Left cardiac atrium (tissue), 4 donors: ENCODE measurements around the gene RPUSD4. TPM values are rescaled to one million over a fixed set of nuclear protein-coding genes. Genes with fewer than 3 reads are reported as not detected.

ENCODE experiments used
- ATAC-seq, 2 donors: fragments of 200-7000 bp; cut with Tn5 transposase; one replicate each; pipeline ENCODE4 v1.9.1; 2020; ENCODE audit warnings: mild to moderate bottlenecking in 2 of 2, moderate library complexity in 2 of 2
- DNase-seq: peaks from one replicate; pipeline ENCODE4 v3.0.0-alpha.2; 2020
- intact Hi-C, 2 donors: fragments of 100-400 bp; cut with DNase I; formaldehyde crosslinking; loops; one replicate each; pipeline versions ENCODE4 v1.14.1 to v1.15.1; 2022 to 2023
- total RNA-seq, 2 donors: library from RNA; stranded (reverse); fragmentation: NEBNext Ultra II Directional; extraction: Animal tissue kit (Norgen Biotek cat#: 25700); gene quantifications; one replicate each; pipeline ENCODE4 v1.2.1, GENCODE V29; 2021
- donor health status: DM: no; HTN: yes; CAD: no.
- donor health status: DM: no; HTN: yes; CAD: no; lungs with severe emphysema.
- donor health status: DM: yes; HTN: yes; CAD: no.
- donor health status: Dilated cardiomyopathy.

RPUSD4 gene
- total RNA-seq, 2 donors from 2014 or later, result 18.9 to 19.2 TPM

DNA sequence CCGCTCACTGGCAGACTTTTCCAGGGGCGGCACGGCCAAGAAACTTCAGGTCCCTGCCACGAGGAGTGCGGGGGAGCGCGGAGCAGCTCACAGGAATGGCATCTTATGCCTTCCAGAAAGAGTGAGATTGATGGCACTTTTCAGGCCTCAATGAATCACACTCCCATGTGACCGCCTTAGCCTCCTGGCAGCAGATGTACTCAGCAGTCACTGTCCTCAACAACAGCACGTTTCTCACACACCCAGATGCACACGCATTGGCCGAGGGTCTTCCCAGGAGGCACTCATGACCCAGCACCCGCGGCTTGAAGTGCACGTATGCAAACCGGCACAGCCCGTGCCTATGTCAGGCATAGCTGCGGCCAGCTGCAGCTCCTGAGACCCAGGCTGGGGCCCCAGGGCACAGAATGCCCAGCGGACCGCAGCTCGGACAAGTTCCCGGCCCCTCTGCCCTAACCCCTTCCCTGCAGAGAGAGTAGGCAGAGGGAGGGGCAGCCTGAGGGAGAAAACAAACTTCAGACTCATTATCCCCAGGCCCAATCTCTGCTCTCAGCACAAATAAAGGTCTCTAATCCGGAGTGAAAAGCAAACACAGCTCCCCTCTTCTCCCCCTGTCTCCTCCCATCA, 48.3 kb downstream of the RPUSD4 start:
- intact Hi-C loops, result no loop called here
- DNase-seq (no peak), ATAC-seq (peak in 1 of 2 donors; percentile 82)

DNA sequence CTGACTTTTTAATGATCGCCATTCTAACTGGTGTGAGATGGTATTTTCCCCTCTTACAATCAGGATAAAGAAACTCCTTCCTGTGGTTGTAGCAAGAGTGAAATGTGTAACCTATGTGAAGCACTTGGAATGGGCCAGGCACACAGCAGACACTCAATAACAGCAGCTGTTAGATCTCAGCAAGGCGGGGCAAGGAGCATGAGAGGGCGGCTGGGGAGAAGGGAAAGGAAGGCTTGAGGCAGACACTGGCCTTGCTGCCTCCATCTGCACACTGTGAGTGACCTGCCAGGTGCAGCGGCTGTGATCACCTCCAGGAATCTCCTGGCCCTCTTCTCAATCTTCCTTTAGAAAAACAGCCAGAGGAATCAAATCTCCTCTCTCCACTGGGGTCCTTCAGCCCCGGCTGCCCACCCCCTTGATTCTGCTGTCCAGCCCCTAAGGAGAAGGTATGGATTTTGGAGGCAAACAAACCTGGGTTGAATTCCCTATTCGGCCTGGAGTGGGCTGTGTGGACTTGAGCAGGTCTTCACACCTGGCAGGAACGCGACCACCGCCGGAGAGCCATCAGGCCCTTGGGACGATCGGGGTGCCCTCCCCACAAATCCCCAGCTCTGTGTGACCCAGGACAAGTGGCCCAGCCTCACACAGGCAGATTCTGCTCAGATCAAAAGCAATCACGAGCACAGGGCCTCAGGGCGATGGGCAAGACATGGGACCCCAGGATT, 49.0 kb downstream of the RPUSD4 start:
- DNase-seq (no peak), ATAC-seq (no peak)
- intact Hi-C loops, result no loop called here

DNA sequence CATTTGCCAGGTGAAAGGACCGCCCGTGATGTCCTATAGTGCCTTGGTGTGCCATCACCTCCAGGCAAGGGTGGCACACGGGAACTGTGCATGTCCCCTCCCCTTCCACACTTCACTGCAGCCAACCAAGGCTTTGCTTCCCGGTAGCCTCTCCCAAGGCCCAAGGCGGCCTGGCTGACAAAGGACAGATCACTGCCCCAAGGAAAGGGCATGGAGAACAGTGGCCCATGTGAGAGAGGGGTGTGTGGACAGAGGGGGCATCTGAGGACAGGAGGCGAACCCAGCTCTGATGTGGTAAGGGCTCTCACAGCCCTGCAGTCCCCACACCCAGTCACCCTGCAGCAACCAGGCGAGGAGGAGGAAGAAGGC, 50.4 kb downstream of the RPUSD4 start:
- DNase-seq, result no peak
- ATAC-seq, result no peak
- intact Hi-C loops, result no loop called here

DNA sequence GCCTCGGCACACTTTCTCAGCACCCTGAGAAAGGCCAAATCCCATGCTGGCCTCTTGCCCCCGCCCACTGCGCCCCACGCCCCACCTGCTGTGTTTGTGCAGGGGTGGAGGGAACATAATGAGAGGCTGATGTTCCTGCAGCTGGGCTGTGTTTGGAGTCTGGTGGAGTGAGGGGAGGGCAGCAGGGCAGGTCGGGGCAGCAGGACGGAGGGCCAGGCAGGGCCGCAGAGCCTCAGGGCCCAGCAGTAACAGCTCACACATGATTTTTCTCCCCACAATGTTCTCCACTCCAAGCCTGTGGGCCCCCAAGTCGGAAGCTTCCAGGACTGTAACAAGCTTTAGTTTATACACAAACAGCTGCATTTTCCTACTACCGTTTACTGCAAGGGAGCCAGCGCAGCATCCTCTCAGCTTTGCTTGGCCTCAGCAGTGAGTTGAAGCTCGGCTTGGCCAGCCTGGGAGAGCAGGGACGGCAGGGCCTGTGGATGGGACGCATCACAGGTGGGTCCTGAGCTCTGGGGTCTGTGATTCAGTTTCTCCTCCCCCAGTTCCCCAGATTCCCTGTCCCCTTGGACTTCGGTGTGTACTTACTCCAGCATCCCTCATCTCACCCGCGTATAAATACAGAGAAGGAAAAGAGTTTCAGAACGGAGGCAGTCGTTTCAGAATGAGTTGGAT, 51.0 kb downstream of the RPUSD4 start:
- DNase-seq (no peak), ATAC-seq (no peak)
- intact Hi-C loops, result no loop called here

DNA sequence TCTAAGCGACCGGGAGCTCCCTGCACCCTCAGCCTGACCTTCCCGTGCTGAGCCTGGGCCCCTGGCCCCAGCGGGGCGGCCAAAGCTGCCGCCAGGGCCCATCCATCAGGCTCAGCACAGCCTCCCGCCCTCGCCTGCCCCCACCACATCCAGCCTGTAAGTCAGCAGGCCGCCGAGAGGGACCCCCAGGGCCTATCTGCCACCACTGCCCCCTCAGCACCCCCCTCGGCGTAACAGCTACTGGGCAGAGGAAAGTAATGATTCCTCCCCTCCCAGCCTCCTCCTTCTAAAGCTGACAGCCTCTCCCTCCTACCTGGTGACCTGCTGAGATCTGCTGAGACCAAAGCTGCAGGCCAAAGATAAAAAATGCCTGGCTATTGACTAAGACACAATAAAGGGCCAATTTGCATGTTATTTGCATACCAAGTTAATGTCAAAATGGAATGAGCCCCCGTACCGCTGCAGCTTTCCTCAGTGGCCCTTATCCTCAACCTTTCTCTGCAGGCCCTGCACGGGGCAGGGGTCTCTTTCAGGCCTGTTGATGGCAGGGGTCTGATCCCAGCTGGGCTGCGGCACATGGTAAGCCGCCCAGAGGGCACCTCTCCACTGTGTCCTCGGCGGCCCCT, 51.6 kb downstream of the RPUSD4 start:
- DNase-seq (no peak), ATAC-seq (no peak)
- intact Hi-C loops, result no loop called here

DNA sequence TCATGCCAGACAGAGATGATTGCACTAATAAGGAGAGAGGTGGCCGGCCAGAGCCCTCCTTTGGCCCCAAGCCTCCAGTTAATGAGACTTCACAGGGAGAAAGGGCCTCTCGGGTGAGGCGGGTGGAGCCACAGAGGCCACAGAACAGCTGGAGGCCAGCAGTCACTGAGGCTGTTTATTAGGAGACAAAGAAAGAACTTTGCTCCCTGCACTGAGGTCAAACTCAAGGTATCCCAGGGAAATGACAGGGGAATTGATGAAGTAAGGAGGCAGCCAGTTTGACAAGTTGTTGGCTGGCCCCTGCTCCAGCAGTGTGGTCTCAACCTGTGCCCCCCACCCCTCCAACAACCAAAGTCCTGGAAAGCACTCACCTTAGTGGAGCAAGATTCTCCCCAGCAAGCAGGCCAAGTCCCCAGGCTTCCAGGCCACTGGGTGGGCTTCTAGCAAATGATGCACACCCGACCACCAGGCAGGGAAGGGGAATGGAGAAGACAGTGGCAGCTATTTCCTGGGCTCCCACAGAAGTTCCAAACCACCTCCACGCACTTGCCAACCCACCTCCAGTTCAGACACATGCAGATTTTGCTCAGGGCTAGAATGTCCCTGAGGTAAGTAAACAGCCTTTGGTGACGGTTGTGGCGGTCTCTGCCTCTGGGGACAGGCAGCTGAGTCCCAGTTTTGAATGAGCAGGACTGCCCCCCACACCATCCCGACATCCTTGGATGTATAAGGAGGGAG, 53.2 kb downstream of the RPUSD4 start:
- no peak for ATAC-seq
- no peak for DNase-seq
- intact Hi-C loops, result no loop called here

DNA sequence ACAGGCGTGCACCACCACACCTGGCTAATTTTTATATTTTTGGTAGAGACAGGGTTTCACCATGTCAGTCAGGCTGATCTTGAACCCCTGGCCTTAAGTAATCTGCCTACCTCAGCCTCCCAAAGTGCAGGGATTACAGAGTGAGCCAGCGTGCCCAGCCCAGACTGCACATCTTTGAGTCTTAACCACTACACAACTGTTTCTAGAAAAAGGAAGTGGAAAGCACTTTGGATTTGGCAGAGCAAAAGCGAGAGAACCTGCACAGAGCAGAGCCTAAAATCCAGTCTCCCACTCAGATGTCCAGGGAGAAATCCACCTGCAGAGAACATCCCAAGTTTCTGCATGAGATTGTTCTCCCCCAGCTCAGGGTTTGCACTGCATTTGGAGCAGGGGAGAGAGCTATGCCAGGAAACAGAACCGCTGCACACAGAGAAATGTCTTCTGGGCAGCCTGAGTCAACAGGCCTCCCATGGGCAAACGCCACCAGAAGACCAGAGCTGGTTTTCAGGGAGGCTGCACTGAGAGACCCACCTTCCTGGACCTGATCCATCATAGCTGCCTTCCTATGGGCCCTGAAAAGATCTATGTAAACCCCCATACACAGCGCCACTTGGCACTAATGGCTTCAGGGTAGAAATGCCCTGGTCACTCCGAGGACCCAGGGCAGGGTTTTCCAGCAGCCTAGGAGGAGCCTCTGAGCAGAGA, 54.0 kb downstream of the RPUSD4 start:
- intact Hi-C loops, result no loop called here
- no peak for ATAC-seq

DNA sequence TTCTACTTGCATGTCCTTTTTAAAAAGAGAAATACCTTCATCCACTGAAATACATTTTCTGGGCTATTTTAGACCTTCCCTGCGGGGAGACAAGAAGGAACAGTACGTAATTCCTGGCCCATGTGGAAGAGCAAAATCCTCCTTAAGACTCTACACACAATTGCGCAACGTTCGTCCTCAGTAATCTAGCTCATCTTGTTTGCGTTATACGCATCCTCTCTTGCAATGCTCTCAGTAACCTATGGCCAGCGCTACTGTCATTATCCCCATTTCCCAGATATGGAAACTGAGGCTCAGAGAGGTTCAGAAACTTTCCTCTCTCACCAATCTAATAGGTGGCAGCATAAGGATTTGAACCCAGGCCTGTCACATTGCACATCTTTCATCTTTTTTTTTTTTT, 54.6 kb downstream of the RPUSD4 start:
- ATAC-seq, result no peak
- no peak for DNase-seq
- intact Hi-C loops, result no loop called here

More for the DNA sequence above, 54.0 kb downstream of the RPUSD4 start:
- no peak for DNase-seq

DNA sequence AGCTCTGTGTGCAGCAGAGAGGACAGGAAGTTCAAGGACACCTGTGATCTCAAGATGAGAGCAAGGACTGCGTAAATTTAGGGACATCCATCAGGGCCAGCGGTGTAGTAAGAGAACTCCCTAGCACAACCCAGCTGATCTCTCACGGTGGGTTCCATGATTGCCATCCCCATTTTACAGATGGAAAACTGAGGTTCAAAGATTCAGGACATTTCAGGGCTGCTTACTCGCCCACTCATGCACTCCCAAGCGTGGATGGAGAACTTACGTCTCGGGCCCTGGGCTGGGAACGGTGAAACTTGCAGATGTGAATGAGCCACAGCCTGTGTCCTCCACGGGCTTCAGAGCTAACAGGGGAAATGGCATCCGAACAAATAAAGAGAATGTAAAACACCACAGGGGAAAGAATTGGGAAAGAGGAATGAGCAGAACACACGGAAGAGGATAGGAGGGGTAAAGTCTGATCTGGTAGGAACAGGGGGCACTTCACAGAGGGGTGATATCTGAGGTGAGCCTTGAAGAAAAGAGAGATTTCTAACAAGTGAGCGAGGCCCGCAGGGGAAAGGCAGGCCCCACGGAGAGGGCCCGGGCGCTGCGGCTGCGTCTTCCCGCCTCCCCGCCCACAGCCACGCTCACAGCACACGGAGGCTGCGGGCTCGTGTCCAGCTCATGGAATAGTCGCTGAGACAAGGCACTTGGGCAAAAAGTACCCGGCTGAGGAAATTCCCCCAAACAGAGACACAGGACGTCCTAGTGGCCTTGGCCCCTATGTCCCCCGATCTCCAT, 55.9 kb downstream of the RPUSD4 start:
- DNase-seq (no peak), ATAC-seq (no peak)
- intact Hi-C loops, result no loop called here

DNA sequence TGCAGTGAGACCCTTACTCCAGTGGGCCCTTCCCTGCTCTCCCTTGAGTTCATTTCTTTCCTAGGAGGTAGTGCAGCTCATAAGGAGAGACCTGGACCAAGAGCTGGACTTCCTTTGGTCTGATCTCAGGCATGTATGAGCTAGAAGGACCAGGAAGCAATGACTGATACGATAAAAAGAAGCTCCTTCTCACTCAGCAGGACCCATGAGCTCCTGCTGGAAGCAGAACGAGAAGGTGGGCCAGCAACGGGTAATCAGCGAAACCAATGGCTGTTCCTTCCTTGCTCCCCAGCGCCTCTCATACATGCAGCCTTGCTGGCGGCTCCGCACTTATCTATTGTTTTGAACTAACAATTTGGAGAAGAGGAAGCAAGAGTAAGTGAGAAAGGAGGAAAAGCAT, 56.8 kb downstream of the RPUSD4 start:
- DNase-seq, result no peak
- ATAC-seq, result no peak
- intact Hi-C loops, result no loop called here

DNA sequence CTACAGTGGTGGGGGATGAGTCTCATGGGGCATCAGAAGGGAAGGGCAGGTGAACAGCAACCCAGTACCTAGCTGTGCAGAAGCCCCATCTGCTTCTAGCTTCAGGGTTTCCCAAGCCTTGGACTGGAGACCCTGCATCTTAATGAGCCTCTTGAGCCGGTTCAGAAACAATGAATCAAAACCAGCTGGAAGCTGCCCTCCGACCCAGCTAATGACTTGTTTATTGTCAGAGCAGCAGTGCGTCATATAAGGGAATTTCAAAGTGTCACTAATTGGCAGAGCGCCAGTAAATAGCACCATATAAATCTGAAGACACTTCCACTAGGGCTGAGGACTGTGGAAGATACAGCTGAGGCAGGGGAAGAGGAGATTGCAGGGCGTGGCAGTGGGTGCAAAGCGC, 57.5 kb downstream of the RPUSD4 start:
- ATAC-seq, result no peak
- intact Hi-C loops, result no loop called here
- DNase-seq, result no peak

DNA sequence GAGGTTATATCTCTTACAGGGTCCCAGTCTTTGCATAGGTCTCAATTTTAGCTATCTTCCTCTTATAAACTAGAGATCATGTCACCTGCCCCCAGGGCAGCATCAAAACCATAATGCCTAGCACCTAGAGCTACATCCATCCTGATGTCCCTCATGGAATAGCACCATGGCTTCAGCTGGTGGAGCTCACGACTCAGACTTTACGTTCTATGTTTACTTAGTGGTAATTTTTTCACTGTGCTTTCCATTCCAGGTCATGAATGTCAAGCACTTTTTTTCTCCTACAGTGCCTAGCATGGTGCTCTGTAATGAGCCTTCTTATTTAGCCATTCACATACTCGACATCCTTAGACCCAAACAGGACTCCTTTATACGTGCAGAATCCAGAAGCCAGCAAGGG, 58.4 kb downstream of the RPUSD4 start:
- DNase-seq (no peak), ATAC-seq (no peak)
- intact Hi-C loops, result no loop called here

DNA sequence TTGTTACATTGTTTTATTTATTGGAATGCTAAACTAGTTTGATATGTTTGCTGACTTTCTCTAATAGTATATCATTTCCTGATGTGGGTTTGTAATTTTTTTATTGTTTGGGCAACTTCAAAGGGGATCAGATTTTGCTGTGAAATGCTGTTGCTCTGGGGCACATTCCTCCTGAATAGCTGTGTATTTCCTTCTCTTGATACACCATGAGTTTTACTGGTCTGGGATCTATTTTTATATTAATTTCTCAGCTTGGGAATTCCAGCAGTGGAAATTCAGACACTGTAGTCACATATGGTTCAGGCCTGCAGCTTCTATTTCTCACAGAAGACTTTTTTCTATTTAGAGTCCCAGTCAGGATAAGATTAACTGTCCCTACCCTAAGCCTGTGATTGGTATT, 58.9 kb downstream of the RPUSD4 start:
- DNase-seq, result no peak
- intact Hi-C loops, result no loop called here
- no peak for ATAC-seq

DNA sequence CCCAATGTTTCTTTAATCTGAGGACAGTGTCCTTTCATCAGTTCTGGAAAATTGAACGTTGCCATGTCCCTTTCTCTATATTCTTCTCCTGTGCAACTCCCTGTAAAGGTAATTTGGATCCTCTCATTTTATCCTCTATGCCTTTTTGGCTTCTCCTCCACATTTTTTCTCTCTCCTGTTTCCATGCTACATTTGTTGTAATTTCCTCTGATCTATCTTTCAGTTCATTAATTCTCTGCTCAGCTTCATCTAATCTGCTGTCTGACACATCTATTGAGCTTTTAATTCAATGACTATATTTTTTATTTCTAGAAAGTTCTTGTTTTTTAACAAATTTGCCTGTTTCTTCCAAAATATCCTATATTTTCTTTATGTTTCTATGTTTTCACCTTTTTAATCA, 59.3 kb downstream of the RPUSD4 start:
- intact Hi-C loops, result no loop called here
- DNase-seq (no peak), ATAC-seq (no peak)
